ENCODE data around the gene SYNPR.

GRCh38 chr3:63588895-63589294, 310.8 kb downstream of the SYNPR start:
- TF ChIP-seq, protein P1, sequence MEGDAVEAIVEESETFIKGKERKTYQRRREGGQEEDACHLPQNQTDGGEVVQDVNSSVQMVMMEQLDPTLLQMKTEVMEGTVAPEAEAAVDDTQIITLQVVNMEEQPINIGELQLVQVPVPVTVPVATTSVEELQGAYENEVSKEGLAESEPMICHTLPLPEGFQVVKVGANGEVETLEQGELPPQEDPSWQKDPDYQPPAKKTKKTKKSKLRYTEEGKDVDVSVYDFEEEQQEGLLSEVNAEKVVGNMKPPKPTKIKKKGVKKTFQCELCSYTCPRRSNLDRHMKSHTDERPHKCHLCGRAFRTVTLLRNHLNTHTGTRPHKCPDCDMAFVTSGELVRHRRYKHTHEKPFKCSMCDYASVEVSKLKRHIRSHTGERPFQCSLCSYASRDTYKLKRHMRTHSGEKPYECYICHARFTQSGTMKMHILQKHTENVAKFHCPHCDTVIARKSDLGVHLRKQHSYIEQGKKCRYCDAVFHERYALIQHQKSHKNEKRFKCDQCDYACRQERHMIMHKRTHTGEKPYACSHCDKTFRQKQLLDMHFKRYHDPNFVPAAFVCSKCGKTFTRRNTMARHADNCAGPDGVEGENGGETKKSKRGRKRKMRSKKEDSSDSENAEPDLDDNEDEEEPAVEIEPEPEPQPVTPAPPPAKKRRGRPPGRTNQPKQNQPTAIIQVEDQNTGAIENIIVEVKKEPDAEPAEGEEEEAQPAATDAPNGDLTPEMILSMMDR (IDR thresholded peaks at IDR 0.05; ENCODE audit: insufficient read depth, low read length) = no peak
- no peak for TF ChIP-seq POLR2AphosphoS5 (IDR thresholded peaks at IDR 0.05; ENCODE audit: low read depth)
- TF ChIP-seq SPI1 (IDR thresholded peaks at IDR 0.05; ENCODE audit: borderline replicate concordance, low read depth) = no peak
- TF ChIP-seq, protein P2, sequence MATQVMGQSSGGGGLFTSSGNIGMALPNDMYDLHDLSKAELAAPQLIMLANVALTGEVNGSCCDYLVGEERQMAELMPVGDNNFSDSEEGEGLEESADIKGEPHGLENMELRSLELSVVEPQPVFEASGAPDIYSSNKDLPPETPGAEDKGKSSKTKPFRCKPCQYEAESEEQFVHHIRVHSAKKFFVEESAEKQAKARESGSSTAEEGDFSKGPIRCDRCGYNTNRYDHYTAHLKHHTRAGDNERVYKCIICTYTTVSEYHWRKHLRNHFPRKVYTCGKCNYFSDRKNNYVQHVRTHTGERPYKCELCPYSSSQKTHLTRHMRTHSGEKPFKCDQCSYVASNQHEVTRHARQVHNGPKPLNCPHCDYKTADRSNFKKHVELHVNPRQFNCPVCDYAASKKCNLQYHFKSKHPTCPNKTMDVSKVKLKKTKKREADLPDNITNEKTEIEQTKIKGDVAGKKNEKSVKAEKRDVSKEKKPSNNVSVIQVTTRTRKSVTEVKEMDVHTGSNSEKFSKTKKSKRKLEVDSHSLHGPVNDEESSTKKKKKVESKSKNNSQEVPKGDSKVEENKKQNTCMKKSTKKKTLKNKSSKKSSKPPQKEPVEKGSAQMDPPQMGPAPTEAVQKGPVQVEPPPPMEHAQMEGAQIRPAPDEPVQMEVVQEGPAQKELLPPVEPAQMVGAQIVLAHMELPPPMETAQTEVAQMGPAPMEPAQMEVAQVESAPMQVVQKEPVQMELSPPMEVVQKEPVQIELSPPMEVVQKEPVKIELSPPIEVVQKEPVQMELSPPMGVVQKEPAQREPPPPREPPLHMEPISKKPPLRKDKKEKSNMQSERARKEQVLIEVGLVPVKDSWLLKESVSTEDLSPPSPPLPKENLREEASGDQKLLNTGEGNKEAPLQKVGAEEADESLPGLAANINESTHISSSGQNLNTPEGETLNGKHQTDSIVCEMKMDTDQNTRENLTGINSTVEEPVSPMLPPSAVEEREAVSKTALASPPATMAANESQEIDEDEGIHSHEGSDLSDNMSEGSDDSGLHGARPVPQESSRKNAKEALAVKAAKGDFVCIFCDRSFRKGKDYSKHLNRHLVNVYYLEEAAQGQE (IDR thresholded peaks at IDR 0.05; ENCODE audit: insufficient replicate concordance, low read depth) = no peak

All from HL-60 (cell line).